ENCODE results near the gene COPS8.

Gene COPS8

DNA sequence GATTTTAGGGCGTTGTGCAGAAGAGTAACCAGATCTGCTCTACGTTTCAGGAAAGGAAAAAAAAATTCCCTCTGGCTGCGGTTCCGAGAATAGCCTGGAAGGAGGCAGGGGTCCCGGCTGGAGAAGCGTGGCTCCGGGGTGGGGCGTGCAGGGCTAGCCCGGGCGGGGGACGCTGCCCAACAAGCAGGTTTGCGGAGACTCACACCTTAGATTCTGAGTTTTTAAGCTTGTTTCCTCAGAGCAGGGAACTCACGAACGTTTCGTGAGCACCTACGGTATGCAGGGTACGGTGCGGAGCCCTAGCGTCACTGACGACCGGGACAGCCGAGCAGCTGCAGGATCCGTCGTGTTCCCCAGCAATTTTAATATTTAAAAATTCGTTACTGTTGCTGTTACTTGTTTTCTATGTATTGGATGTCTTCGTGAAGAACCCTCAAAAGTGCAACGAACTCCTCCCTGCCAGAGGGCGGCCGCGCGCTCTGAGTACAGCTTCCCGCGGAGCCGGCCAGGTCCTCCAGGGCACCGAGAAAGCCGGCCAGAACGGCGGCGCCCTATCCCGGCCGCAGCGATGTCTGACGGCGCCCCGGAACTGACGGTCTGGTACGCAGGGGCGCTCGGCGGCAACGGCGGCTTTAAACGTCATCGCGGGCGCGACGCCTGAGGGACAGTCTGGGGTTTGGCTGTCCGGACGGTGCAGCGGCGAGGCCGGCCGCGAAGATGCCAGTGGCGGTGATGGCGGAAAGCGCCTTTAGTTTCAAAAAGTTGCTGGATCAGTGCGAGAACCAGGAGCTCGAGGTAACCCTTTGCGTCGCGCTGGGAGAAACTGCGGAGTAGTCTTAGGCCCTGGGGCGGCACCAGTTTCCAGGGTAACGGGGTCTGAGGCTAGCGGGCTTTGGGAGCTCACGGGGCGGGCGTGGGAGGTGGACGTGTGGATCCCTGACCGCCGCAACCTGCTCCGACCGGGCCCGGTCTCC lies at the start of gene COPS8:
Gene COPS8, plus strand, starts transcription at position 642 of the 974 bp plus-strand sequence. Its CDS starts 76 bp downstream, at position 718.
- FAIRE-seq, result peak; percentile 84
- peak; percentile 89 for DNase-seq (ENCODE audit: insufficient read length, low spot score)
- peak; percentile 94 for TF ChIP-seq POLR2A (IDR thresholded peaks at IDR 0.05; ENCODE audit: low read depth, low read length)

- no peak for DNase-seq (ENCODE audit: insufficient read length, low spot score)
- no peak for FAIRE-seq
- TF ChIP-seq POLR2A (IDR thresholded peaks at IDR 0.05; ENCODE audit: low read depth, low read length), result no peak
Measured at GRCh38 chr2:237039301-237040031, 46.2 kb upstream of the COPS8 start.

- TF ChIP-seq POLR2A (IDR thresholded peaks at IDR 0.05; ENCODE audit: low read depth, low read length), result no peak
- FAIRE-seq (no peak), DNase-seq (ENCODE audit: insufficient read length, low spot score) (no peak)
Measured at GRCh38 chr2:237041231-237041630, 44.5 kb upstream of the COPS8 start.

DNA sequence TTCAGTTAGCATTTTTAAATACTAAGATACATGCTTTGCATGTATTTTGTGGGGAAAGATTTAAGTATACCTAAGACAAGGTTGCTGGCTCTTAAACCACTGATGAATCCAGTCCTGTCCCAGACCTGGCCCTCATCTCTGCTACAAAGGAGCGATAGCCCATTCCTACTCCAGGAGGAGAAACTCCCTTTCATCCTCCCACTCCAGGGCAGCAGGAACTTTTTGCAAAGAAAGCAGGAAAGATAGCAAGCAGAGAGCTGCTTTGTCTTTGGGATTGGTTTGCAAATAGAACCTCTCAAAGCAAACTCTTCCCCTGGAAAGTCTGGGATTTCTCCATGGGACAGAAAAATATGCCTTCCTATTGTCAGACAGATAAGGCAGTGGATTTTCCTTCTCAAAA lies 43.6 kb upstream of the COPS8 start:
- no peak for TF ChIP-seq POLR2A (IDR thresholded peaks at IDR 0.05; ENCODE audit: low read depth, low read length)
- DNase-seq (ENCODE audit: insufficient read length, low spot score), result no peak
- no peak for FAIRE-seq

GRCh38 chr2:237043866-237044265 lies 41.8 kb upstream of the COPS8 start:
- no peak for DNase-seq (ENCODE audit: insufficient read length, low spot score)
- FAIRE-seq, result no peak
- no peak for TF ChIP-seq POLR2A (IDR thresholded peaks at IDR 0.05; ENCODE audit: low read depth, low read length)

- DNase-seq (ENCODE audit: insufficient read length, low spot score) (no peak), FAIRE-seq (no peak)
- TF ChIP-seq POLR2A (IDR thresholded peaks at IDR 0.05; ENCODE audit: low read depth, low read length), result no peak
Measured at GRCh38 chr2:237044281-237044680, 41.4 kb upstream of the COPS8 start.

- DNase-seq (ENCODE audit: insufficient read length, low spot score), result no peak
- FAIRE-seq, result no peak
- TF ChIP-seq POLR2A (IDR thresholded peaks at IDR 0.05; ENCODE audit: low read depth, low read length), result no peak
Measured at GRCh38 chr2:237045449-237045848, 40.2 kb upstream of the COPS8 start.

- no peak for TF ChIP-seq POLR2A (IDR thresholded peaks at IDR 0.05; ENCODE audit: low read depth, low read length)
- DNase-seq (ENCODE audit: insufficient read length, low spot score) (no peak), FAIRE-seq (no peak)
Measured at GRCh38 chr2:237048595-237048994, 37.1 kb upstream of the COPS8 start.

- no peak for DNase-seq (ENCODE audit: insufficient read length, low spot score)
- FAIRE-seq, result no peak
- TF ChIP-seq POLR2A (IDR thresholded peaks at IDR 0.05; ENCODE audit: low read depth, low read length), result no peak
Measured at GRCh38 chr2:237051861-237052260, 33.8 kb upstream of the COPS8 start.

DNA sequence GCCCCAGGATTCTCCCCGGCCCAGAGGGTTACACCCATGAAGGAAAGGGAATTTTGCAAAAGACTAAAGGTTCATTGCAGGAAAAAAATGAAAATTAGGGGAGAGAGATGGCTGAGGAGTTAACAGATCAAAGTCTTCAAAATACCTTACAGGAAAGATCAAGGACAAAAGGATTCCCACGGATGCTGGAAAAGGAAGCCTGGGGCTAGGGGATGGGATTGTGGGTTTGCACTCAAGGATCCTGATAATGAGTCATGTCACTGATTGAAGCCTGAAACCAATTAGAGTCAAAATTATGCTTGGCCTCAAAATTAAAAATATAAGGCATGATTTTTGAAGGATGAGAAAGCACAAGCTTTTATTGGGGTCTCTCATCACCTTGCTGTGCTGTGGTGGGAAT lies 32.6 kb upstream of the COPS8 start:
- FAIRE-seq (no peak), DNase-seq (ENCODE audit: insufficient read length, low spot score) (no peak)
- TF ChIP-seq POLR2A (IDR thresholded peaks at IDR 0.05; ENCODE audit: low read depth, low read length), result no peak

- no peak for DNase-seq (ENCODE audit: insufficient read length, low spot score)
- no peak for TF ChIP-seq POLR2A (IDR thresholded peaks at IDR 0.05; ENCODE audit: low read depth, low read length)
- no peak for FAIRE-seq
Measured at GRCh38 chr2:237055386-237056100, 30.1 kb upstream of the COPS8 start.

DNA sequence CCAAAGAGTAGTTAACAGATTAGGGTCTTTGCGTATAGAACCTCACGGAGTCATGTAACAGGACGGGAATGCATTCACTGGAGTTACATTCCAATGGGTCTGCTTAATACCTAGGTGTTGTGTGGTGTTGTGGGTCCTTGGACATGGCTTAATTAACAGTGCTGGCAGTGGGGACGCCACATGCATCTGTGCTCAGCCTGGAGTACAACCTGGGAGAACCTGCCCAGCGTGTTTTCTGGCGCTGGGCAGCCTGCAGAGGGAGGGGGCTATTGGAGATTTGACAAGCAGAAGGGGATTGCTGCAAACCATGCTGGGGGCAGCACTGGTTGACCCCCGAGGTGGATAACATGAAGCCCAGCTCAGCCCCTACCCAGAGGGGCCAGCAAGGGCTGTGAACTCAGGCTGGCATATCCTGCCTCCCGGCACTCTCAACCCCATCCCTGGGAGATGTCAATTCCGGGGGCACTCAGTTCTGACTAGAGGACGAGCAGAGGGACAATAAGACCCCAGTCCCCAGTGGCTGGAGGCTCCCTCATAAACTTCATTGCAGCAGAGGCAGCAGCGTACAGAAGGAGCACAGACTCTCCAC lies 29.3 kb upstream of the COPS8 start:
- no peak for TF ChIP-seq POLR2A (IDR thresholded peaks at IDR 0.05; ENCODE audit: low read depth, low read length)
- no peak for DNase-seq (ENCODE audit: insufficient read length, low spot score)
- FAIRE-seq, result no peak

- DNase-seq (ENCODE audit: insufficient read length, low spot score) (no peak), FAIRE-seq (no peak)
- no peak for TF ChIP-seq POLR2A (IDR thresholded peaks at IDR 0.05; ENCODE audit: low read depth, low read length)
Measured at GRCh38 chr2:237057107-237057506, 28.6 kb upstream of the COPS8 start.
